ES-I3 (cell line): ENCODE measurements around the gene TNNT2.

Experiments used
- H3K36me3 ChIP-seq: 2 replicates; pipeline ENCODE4 v1.6.1; 2013; ENCODE audit warnings: mild to moderate bottlenecking, low read length, control low read depth, moderate library complexity; ENCODE audit not compliant: insufficient read depth
- H3K4me1 ChIP-seq: 2 replicates; pipeline ENCODE4 v1.6.1; 2013; ENCODE audit warnings: mild to moderate bottlenecking, control low read depth, low read length; ENCODE audit not compliant: insufficient read depth
- H3K9ac ChIP-seq: 2 replicates; pipeline ENCODE4 v1.6.1; 2013; ENCODE audit warnings: low read depth, mild to moderate bottlenecking, low read length, moderate library complexity
- H3K9me3 ChIP-seq: 2 replicates; pipeline ENCODE4 v1.6.1; 2013; ENCODE audit warnings: mild to moderate bottlenecking, low read length, moderate library complexity; ENCODE audit not compliant: control insufficient read depth, insufficient read depth

The TNNT2 gene

DNA sequence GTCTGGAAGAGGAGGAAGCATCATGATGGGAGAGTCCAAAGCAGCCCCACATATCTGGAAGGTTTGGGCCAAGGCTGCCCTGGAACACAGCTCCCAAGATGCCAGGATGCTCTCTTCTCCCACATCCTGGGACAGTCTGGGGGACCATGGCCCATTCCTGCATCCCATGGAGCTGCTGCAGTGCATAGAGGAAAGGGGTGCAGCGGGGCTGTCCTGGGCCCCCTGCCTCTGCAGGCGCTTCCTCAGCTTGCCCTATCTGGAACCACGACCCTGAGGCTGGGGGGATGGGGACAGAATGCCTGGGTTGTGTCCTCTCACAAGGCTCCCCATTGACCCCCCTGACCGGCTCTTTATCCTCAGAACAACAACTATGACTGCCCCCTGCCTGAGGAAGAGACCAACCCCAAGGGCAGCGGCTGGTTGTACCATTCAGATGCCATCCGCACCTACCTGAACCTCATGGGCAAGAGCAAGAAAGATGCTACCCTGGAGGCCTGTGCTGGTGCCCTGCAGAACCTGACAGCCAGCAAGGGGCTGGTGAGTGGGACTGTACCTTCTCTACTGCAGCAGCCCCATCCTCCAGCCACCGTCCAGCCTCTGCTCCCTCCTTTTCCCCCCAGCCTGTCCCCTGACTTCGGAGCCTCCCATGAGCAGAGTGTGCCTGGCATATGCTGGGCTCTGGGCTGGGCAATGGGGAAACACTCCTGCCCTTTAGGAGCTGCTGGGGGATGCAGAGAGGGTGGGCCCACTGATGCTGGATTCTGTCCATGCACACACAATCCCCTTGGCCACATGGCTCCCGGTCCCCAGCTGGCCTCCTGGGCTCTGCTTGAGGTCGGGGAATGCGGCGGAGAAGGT lies 54.6 kb downstream of the TNNT2 start:
- H3K36me3 ChIP-seq: no peaks in the 10 kb centered on the region

DNA sequence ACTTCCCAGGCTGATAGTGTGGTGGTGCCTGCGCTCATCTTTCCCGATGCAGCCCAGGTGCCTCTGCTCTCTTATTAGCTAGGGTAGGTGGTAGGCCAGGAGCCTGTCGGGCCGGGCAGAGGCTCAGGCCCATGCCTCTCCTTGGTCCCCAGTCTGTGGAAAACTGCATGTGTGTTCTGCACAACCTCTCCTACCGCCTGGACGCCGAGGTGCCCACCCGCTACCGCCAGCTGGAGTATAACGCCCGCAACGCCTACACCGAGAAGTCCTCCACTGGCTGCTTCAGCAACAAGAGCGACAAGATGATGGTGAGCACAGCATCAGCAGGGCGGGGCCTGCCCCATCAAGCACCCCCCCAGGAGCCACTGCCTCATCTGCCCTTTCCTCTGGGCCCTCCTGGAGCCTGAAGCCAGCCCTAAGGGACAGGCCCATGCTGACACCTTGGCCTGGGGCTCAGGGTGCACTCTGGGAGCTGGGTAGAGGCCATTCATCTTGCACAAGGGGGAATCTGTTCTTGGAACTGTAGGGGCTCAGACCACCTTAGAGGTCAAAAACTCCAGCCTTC lies 55.6 kb downstream of the TNNT2 start:
- Histone ChIP-seq H3K9me3 (no peaks in the 10 kb centered on the region), H3K9ac (no peak overlapping the region), H3K36me3 (no peaks in the 10 kb centered on the region), H3K4me1 (no peaks in the 10 kb centered on the region)

More for the DNA sequence above, 54.6 kb downstream of the TNNT2 start:
- no peaks in the 10 kb centered on the region for H3K4me1 ChIP-seq
- no peak overlapping the region for H3K9ac ChIP-seq
- no peaks in the 10 kb centered on the region for H3K9me3 ChIP-seq

- Histone ChIP-seq H3K4me1 (no peaks in the 10 kb centered on the region), H3K9ac (no peak overlapping the region), H3K9me3 (no peaks in the 10 kb centered on the region), H3K36me3 (no peaks in the 10 kb centered on the region)
These were observed 57.2 kb downstream of the TNNT2 start for GRCh38 chr1:201320168-201320788.

DNA sequence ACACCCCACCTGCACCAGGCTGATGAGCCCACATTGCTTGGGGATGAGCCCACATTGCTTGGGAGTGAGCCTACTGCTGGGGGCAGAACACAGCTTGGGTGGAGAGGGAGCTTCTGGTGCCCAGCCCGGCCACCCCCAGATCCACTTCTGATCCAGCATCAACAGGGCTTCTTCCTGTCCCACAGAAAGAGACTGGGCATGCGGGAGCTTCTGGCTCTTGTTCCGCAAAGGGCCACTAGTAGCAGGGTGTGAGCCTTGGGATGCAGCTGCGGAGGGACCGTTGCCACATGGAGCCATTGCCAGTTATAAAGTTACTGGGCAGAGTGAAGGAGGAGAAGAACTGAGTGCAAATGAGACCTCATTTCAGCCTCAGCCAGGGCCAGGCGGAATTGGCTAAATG lies 57.8 kb downstream of the TNNT2 start:
- Histone ChIP-seq H3K9me3 (no peaks in the 10 kb centered on the region), H3K9ac (no peak overlapping the region), H3K36me3 (no peaks in the 10 kb centered on the region), H3K4me1 (no peaks in the 10 kb centered on the region)

- H3K36me3 ChIP-seq: no peaks in the 10 kb centered on the region
These were observed 58.8 kb downstream of the TNNT2 start for GRCh38 chr1:201318504-201319340.

GRCh38 chr1:201317551-201317950 lies 59.9 kb downstream of the TNNT2 start:
- H3K4me1 ChIP-seq: no peaks in the 10 kb centered on the region
- no peaks in the 10 kb centered on the region for H3K36me3 ChIP-seq
- no peaks in the 10 kb centered on the region for H3K9me3 ChIP-seq
- no peak overlapping the region for H3K9ac ChIP-seq

More at GRCh38 chr1:201318504-201319340, 58.8 kb downstream of the TNNT2 start:
- no peak overlapping the region for H3K9ac ChIP-seq
- no peaks in the 10 kb centered on the region for H3K9me3 ChIP-seq
- no peaks in the 10 kb centered on the region for H3K4me1 ChIP-seq

DNA sequence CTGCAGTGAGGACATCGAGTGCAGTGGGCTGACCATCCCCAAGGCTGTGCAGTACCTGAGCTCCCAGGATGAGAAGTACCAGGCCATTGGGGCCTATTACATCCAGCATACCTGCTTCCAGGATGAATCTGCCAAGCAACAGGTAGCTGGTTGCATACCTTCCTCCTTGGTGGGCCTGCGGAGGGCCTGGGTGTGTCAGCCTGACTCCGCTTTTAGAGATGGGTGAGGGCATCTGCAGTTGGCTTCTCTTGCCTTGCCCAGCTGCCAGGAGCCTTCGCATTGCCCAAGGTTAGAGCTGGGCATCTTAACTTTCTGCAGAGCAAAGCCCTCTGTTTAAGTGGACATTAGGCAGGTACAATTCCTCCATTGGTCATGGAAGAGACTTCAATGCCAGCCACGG lies 60.9 kb downstream of the TNNT2 start:
- no peaks in the 10 kb centered on the region for H3K9me3 ChIP-seq
- H3K36me3 ChIP-seq: no peaks in the 10 kb centered on the region
- H3K4me1 ChIP-seq: no peaks in the 10 kb centered on the region
- no peak overlapping the region for H3K9ac ChIP-seq

- Histone ChIP-seq H3K9me3 (no peaks in the 10 kb centered on the region), H3K4me1 (no peaks in the 10 kb centered on the region; the same call in 1 of the 2 replicates), H3K36me3 (no peaks in the 10 kb centered on the region), H3K9ac (no peak overlapping the region)
These were observed 64.4 kb downstream of the TNNT2 start for GRCh38 chr1:201313086-201313485.

DNA sequence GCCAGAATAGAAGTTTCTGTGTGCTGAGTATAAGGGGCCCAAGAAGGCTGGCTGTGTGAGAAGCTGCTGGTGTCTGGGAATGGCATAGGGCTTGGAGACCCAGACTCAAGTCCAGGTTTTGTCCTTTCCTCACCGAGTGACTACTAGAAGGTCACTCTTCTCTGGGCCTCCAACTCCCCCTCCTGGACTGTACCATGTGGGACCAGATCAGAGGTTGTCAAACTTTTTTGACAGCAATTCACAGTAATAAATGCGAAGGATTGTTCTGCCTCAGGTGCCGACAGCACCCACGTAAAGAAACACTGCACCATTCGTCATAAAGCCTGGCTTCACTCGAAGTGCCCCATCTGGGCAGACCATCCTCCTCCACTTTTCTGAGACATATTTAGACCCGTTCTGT lies 65.2 kb downstream of the TNNT2 start:
- Histone ChIP-seq H3K9me3 (no peaks in the 10 kb centered on the region), H3K36me3 (no peaks in the 10 kb centered on the region), H3K4me1 (no peaks in the 10 kb centered on the region; the same call in 1 of the 2 replicates), H3K9ac (no peak overlapping the region)

DNA sequence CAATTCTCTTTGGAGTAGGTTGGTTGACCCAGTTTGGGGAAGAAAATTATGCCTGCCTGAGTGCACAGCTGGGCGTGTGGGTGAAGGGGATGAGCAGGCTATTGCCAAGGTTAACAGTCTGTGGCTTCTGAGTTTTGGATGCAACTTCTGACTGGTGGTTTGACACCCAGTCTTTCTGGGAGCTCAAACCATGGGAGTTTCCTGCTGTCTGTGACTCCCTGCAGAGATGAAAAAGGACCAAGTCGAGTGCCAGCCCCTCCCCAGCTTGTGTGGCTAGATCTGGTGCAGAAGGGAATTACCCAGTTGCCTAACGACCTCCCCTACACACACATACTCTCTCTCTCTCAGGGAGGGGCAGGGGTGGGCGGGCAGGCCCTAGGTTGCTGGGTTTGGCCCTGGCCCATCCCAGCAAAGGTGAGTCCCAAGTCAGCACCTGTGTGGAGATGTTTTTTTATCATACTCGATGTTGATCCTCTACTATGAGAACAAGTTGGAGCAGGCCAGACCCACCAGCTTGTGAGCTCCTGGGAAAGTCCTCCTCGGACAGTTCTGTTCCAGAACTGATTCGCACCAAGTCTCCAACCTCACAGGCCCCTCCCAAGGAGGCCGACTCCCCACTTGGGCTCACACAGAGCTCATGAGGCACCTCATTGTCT lies 66.0 kb downstream of the TNNT2 start:
- no peaks in the 10 kb centered on the region; the same call in 1 of the 2 replicates for H3K4me1 ChIP-seq

GRCh38 chr1:201310986-201311355 lies 66.5 kb downstream of the TNNT2 start:
- no peak overlapping the region for H3K9ac ChIP-seq
- no peaks in the 10 kb centered on the region for H3K36me3 ChIP-seq
- no peaks in the 10 kb centered on the region for H3K9me3 ChIP-seq
- H3K4me1 ChIP-seq: no peaks in the 10 kb centered on the region; the same call in 1 of the 2 replicates

More for the DNA sequence above, 66.0 kb downstream of the TNNT2 start:
- H3K9me3 ChIP-seq: no peaks in the 10 kb centered on the region
- H3K9ac ChIP-seq: no peak overlapping the region
- no peaks in the 10 kb centered on the region for H3K36me3 ChIP-seq

- Histone ChIP-seq H3K9me3 (no peaks in the 10 kb centered on the region), H3K36me3 (no peaks in the 10 kb centered on the region), H3K9ac (no peak overlapping the region), H3K4me1 (no peaks in the 10 kb centered on the region; the same call in 1 of the 2 replicates)
These were observed 67.1 kb downstream of the TNNT2 start for GRCh38 chr1:201310251-201310985.

DNA sequence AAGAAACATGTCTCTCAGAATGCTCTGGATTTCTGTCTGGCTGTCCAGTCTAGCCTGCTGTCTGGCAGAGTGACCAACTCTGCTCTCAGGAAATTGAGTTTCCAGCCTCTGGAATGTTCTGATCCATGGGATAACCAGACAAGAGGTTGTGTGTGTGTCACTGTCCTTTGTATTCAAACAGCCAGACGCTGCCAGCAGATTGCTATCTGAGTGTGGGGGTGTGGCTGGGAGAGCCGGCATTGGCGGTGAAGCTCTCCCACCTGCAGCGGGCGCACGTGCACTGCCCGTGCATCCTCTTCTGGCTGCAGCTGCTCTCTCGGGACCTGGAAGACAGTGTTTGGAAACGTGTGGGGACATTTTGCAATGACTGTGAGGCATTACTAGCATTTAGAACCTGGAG lies 68.1 kb downstream of the TNNT2 start:
- Histone ChIP-seq H3K36me3 (no peaks in the 10 kb centered on the region), H3K9me3 (no peaks in the 10 kb centered on the region), H3K9ac (no peak overlapping the region), H3K4me1 (no peaks in the 10 kb centered on the region; the same call in 1 of the 2 replicates)
